OCI-LY7 (cell line): Measurements from ENCODE around the gene SMIM8. TPM values are rescaled to one million over a fixed set of nuclear protein-coding genes. Genes with fewer than 3 reads are reported as not detected.

Experiments
- BruUV-seq: library from RNA; stranded (reverse); fragments of 400-500 nt; replicated peaks from 2 replicates; lab custom pipeline; 2021; lab: Mats Ljungman, UMichigan
- CTCF ChIA-PET: fragments of 300-600 bp; sonication (Branson Sonifier 250); formaldehyde crosslinking; loops from one replicate; lab custom pipeline; 2022; ENCODE audit warnings: antibody characterized with exemption; ENCODE audit not compliant: unreplicated experiment; lab: Charles Lee
- POLR2A ChIA-PET: fragments of 300-600 bp; sonication (Branson Sonifier 250); formaldehyde crosslinking; loops from one replicate; lab custom pipeline; 2022; ENCODE audit warnings: antibody characterized with exemption; lab: Charles Lee
- DNase-seq: peaks from one replicate; pipeline ENCODE4 v3.0.0-alpha.2; 2015; ENCODE audit warnings: low spot score
- H2AFZ ChIP-seq: fragments of 200-600 bp; sonication (generic), shearing (Covaris generic); 2 replicates; pipeline ENCODE4 v1.6.1; 2014; ENCODE audit warnings: mild to moderate bottlenecking, antibody characterized with exemption, low read length, moderate library complexity
- H3K27ac ChIP-seq: fragments of 200-600 bp; sonication (generic); 2 replicates; pipeline ENCODE4 v1.5.1; 2014; ENCODE audit warnings: mixed run types, low read depth, mild to moderate bottlenecking, moderate library complexity, low read length, inconsistent platforms; ENCODE audit not compliant: poor library complexity, severe bottlenecking
- H3K36me3 ChIP-seq: fragments of 200-600 bp; sonication (generic); 2 replicates; pipeline ENCODE4 v1.6.1; 2014; ENCODE audit warnings: mild to moderate bottlenecking, antibody characterized with exemption, low read length, moderate library complexity, mixed read lengths; ENCODE audit not compliant: insufficient read depth
- H3K4me1 ChIP-seq: fragments of 200-600 bp; sonication (generic); 2 replicates; pipeline ENCODE4 v1.5.1; 2014; ENCODE audit warnings: mild to moderate bottlenecking, low read length; ENCODE audit not compliant: insufficient read depth, poor library complexity, severe bottlenecking
- H3K4me2 ChIP-seq: fragments of 200-600 bp; sonication (generic); 2 replicates; pipeline ENCODE4 v1.6.1; 2014; ENCODE audit warnings: mild to moderate bottlenecking, low read length
- H3K4me3 ChIP-seq: fragments of 200-600 bp; sonication (generic); 2 replicates; pipeline ENCODE4 v1.5.1; 2014; ENCODE audit warnings: mild to moderate bottlenecking, low read depth, low read length; ENCODE audit not compliant: poor library complexity, severe bottlenecking
- H3K79me2 ChIP-seq: fragments of 200-600 bp; sonication (generic); 2 replicates; pipeline ENCODE4 v1.6.1; 2016; ENCODE audit warnings: low read depth, mild to moderate bottlenecking, low read length, moderate library complexity, mixed read lengths; ENCODE audit not compliant: insufficient read depth
- H3K9me2 ChIP-seq: fragments of 200-600 bp; sonication (generic); 2 replicates; pipeline ENCODE4 v1.6.1; 2016; ENCODE audit warnings: mild to moderate bottlenecking, low read length, mixed read lengths; ENCODE audit not compliant: insufficient read depth
- H3K9me3 ChIP-seq: fragments of 200-600 bp; sonication (generic); 2 replicates; pipeline ENCODE4 v1.6.1; 2014; ENCODE audit warnings: mild to moderate bottlenecking, mixed run types, low read length, mixed read lengths
- H4K20me1 ChIP-seq: fragments of 200-600 bp; sonication (generic); 2 replicates; pipeline ENCODE4 v1.6.1; 2014; ENCODE audit warnings: mild to moderate bottlenecking, antibody characterized with exemption, low read length, moderate library complexity, mixed read lengths; ENCODE audit not compliant: insufficient read depth
- CTCF ChIP-seq: fragments of 200-600 bp; sonication (generic); conservative IDR thresholded peaks from 2 replicates; pipeline ENCODE4 v1.5.1; 2014; ENCODE audit warnings: mild to moderate bottlenecking, antibody characterized with exemption, low read length, moderate library complexity, mixed read lengths
- EZH2phosphoT487 ChIP-seq: fragments of 200-600 bp; sonication (generic); IDR thresholded peaks from 2 replicates; pipeline ENCODE4 v1.6.1; 2018; ENCODE audit warnings: low read depth, borderline replicate concordance, mild to moderate bottlenecking, mixed run types, antibody characterized with exemption, low read length, moderate library complexity, mixed read lengths
- intact Hi-C: fragments of 100-400 bp; cut with micrococcal nuclease; formaldehyde crosslinking; loops from one replicate; pipeline ENCODE4 v1.10.0; 2022; ENCODE audit not compliant: unreplicated experiment
- total RNA-seq, 2 experiments: library from RNA; depleted of rRNA in 1 of 2; stranded (reverse); fragments of >200 nt in 1 of 2; shearing (Covaris generic) in 1 of 2; gene quantifications; 2 replicates each; pipeline ENCODE4 v1.2.3, GENCODE V29; 2014 to 2022

SMIM8 gene
- total RNA-seq, 2 experiments from 2014 or later: 6.6 to 12.5 TPM

GRCh38 chr6:87287251-87287650 is 35.1 kb upstream of the SMIM8 start:
- Histone ChIP-seq H2AFZ (no peak overlapping the region), H4K20me1 (no peaks in the 10 kb centered on the region), H3K9me3 (no peaks in the 10 kb centered on the region), H3K9me2 (no peaks in the 10 kb centered on the region), H3K4me2 (no peak overlapping the region), H3K79me2 (no peaks in the 10 kb centered on the region), H3K4me3 (no peak overlapping the region), H3K4me1 (no peaks in the 10 kb centered on the region), H3K27ac (no peak overlapping the region), H3K36me3 (no peaks in the 10 kb centered on the region)
- TF ChIP-seq CTCF (no peak), EZH2phosphoT487 (no peak)
- no TSS peak for BruUV-seq
- POLR2A ChIA-PET: no interaction called here
- DNase-seq: no peak
- intact Hi-C loops: no loop called here
- CTCF ChIA-PET: no interaction called here

GRCh38 chr6:87289571-87289970 is 32.8 kb upstream of the SMIM8 start:
- BruUV-seq: no TSS peak
- no peak overlapping the region for H3K27ac ChIP-seq
- no peaks in the 10 kb centered on the region for H4K20me1 ChIP-seq
- H3K79me2 ChIP-seq: no peaks in the 10 kb centered on the region
- intact Hi-C loops: no loop called here
- no peaks in the 10 kb centered on the region for H3K36me3 ChIP-seq
- no peaks in the 10 kb centered on the region for H3K4me1 ChIP-seq
- no peak overlapping the region for H2AFZ ChIP-seq
- no peak for TF ChIP-seq CTCF
- no peak for TF ChIP-seq EZH2phosphoT487
- POLR2A ChIA-PET: interaction anchor here (1.2 kb wide), 1 partner anchor 14 kb away, joined by 4 read pairs; no protein-coding TSS in a partner anchor
- H3K9me3 ChIP-seq: no peaks in the 10 kb centered on the region
- no peak overlapping the region for H3K4me3 ChIP-seq
- no peak for DNase-seq
- CTCF ChIA-PET: no interaction called here
- no peaks in the 10 kb centered on the region for H3K9me2 ChIP-seq
- no peak overlapping the region for H3K4me2 ChIP-seq

- H4K20me1 ChIP-seq: no peaks in the 10 kb centered on the region
- H3K4me3 ChIP-seq: no peak overlapping the region
- H3K36me3 ChIP-seq: no peaks in the 10 kb centered on the region
- no peak overlapping the region for H3K27ac ChIP-seq
- TF ChIP-seq EZH2phosphoT487 (no peak), CTCF (no peak)
- no TSS peak for BruUV-seq
- intact Hi-C loops: no loop called here
- no peak overlapping the region for H2AFZ ChIP-seq
- H3K4me1 ChIP-seq: no peaks in the 10 kb centered on the region
- POLR2A ChIA-PET: interaction anchor here (0.6 to 1.9 kb wide), 4 partner anchors 8 to 1510 kb away, joined by 3 to 5 read pairs (median 3); no protein-coding TSS in a partner anchor
- no peaks in the 10 kb centered on the region for H3K9me3 ChIP-seq
- H3K79me2 ChIP-seq: no peaks in the 10 kb centered on the region
- H3K9me2 ChIP-seq: no peaks in the 10 kb centered on the region
- CTCF ChIA-PET: no interaction called here
- no peak for DNase-seq
- no peak overlapping the region for H3K4me2 ChIP-seq
Observed at GRCh38 chr6:87291883-87292282, 30.5 kb upstream of the SMIM8 start.
